Activated CD4-positive, alpha-beta T cell treated with anti-CD3 and anti-CD28 coated beads for 36 hours (primary cell): ENCODE measurements around the gene CYP20A1. TPM values are rescaled to one million over a fixed set of nuclear protein-coding genes. Genes with fewer than 3 reads are reported as not detected.

Experiments used
- total RNA-seq, 2 experiments: library from RNA; stranded (reverse); gene quantifications; one replicate each; pipeline ENCODE4 v1.2.3, GENCODE V29; 2021

CYP20A1 gene
- total RNA-seq, 2 experiments from 2014 or later = 19.0 to 23.3 TPM

Other genes starting within 250 kb of the CYP20A1 start
- 10 to 100 TPM in 1 of 2 experiments, 1 to 10 TPM in 1; 8.2 to 13.0 TPM for gene NBEAL1, start 224.1 kb upstream of the CYP20A1 start, total RNA-seq
- 10 to 100 TPM; 40.6 to 57.6 TPM for gene ABI2, start 89.4 kb downstream of the CYP20A1 start, total RNA-seq